GM19023 (cell line): ENCODE measurements around the gene OSBP.
A peak's percentile ranks its signal among the peaks of the same experiment; 100 is the strongest.

Experiments
- ATAC-seq: cut with Tn5 transposase; IDR thresholded peaks from one replicate; pipeline ENCODE4 v1.9.1; 2021; ENCODE audit warnings: mild to moderate bottlenecking, moderate library complexity; ENCODE audit not compliant: unreplicated experiment

The OSBP gene

GRCh38 chr11:59610289-59610688 lies 5.3 kb downstream of the OSBP start:
- ATAC-seq = no peak

DNA sequence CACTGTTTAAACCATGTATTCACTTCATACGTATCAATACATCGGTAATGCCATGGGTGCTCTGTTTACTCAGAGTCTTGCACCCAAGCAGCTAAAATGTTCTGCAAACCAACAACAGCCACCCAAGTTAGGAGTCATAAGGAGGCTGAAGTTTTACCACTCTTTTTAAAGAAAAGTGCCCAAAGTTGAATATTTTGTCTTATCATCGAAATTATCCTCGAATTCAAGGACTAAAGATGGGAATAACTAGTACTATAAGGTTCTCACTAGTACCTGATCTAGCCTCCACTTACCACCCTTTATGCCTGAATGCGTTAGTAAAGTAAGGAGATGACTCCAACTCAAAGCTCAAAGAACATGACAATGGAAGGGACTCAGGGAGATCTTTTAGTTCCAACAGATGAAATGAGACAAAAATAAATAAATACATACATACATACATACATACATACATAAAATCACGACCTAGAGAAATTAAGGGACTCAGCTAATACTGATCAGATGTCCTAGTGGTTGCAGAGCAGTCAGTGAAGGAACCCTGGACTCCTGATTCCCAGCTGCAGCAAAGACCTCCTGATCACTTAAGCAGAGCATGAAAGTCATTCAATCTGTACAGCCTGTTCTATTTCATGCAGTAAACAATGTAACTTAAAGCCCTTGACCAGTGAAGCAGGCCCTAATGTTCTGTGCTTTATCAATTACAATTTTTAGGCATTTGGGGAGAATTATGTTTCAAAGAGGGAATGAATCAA lies 7.7 kb downstream of the OSBP start:
- no peak for ATAC-seq

DNA sequence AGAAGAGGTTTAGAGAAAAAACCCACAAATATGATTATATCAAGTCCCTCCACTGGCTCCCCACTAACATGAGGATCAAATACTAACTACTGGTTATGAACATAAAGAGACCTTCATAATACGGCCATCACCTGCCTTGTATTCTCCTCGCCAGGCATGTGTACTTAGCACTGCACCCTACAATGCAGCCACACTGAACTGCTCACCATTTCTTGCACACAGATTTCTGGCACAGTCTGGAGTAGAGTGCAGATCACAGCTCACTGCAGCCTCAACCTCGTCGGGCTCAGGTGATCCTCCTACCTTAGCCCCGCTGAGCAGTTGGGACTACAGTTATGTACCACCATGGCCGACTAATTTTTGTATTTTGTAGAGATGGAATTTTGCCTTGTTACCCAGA lies 13.1 kb downstream of the OSBP start:
- no peak for ATAC-seq

GRCh38 chr11:59601788-59602187 lies 13.8 kb downstream of the OSBP start:
- no peak for ATAC-seq

GRCh38 chr11:59600636-59601035 lies 14.9 kb downstream of the OSBP start:
- no peak for ATAC-seq

GRCh38 chr11:59600234-59600633 lies 15.3 kb downstream of the OSBP start:
- ATAC-seq = no peak

GRCh38 chr11:59598961-59599360 lies 16.6 kb downstream of the OSBP start:
- ATAC-seq = no peak

GRCh38 chr11:59584294-59584693 lies 31.3 kb downstream of the OSBP start:
- ATAC-seq = no peak

- ATAC-seq = no peak
Observed at GRCh38 chr11:59582006-59582405, 33.6 kb downstream of the OSBP start.

DNA sequence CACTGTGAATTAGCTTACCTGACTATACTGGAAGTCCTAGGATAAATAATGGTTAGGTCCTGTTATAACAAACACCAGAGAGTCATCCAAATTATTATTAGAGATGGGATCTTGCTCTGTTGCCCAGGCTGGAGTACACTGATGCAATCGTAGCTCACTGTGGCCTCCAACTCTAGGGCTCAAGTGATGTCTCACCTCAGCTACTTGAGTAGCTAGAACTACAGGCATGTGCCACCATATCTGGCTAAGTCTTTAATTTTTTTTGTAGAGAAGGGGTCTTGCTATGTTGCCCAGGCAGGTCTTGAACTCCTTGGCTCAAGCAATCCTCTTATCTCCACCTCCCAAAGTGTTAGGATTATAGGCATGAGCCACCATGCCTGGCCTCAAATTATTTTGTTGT lies 37.2 kb downstream of the OSBP start:
- no peak for ATAC-seq

DNA sequence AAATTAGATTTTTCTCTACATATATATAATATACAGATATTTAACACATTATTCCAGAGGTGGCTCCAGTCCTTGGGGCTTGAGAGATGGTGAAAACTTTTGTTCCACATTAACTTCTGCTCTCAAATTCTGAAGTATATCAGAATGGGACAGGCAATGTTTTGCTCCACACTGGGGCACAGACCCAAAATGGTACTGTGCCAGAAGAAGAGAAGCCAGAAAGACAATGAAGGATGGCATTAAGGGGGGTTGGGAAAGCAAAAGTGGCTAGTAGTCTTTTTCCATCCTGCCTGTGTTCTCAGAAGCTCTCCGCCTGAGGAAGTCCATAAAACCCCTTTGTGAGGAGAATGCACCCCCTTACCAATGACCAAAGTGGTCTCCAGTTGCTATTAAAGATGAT lies 40.1 kb downstream of the OSBP start:
- ATAC-seq = no peak

DNA sequence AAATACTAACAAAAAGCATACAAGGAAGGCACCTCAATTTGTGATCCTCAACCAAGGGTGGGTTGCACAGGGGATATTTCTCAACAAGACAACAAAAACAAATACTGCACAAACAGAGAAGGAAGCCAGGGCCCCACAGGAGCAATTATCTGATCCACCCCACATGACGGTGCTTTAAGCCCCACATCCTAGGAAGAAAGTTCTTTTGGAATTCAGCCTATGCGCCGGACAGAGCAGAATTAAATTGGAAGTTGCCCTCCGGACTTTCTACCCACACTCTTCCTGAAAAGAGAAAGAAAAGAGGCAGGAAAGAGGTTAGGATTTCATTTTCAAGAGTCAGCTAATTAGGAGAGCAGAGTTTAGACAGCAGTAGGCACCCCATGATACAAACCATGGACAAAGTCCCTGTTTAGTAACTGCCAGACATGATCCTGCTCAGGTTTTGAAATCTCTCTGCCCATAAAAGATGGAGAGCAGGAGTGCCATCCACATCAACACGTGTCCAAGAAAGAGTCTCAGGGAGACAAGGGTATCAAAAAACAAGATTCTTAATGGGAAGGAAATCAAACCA lies 40.6 kb downstream of the OSBP start:
- no peak for ATAC-seq

GRCh38 chr11:59574467-59574866 lies 41.1 kb downstream of the OSBP start:
- ATAC-seq = no peak

GRCh38 chr11:59573216-59573615 lies 42.4 kb downstream of the OSBP start:
- no peak for ATAC-seq

DNA sequence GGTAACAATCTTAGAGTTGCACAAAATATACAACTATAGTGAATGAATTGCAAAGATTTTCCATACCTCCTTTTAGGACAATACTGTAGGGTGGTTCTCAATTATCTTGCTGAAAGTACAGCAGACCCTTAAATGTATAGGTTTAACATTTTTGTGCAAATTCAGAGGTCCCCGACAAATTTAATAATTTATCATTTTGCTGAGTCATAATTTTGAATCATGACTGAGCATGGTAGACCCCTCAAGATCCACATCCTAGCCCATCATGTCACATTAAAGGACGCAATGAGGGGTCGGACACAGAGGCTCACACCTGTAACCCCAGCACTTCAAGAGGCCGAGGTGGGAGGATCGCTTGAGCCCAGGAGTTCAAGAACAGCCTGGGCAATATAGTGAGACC lies 43.5 kb downstream of the OSBP start:
- no peak for ATAC-seq

GRCh38 chr11:59562292-59562691 lies 53.3 kb downstream of the OSBP start:
- no peak for ATAC-seq

DNA sequence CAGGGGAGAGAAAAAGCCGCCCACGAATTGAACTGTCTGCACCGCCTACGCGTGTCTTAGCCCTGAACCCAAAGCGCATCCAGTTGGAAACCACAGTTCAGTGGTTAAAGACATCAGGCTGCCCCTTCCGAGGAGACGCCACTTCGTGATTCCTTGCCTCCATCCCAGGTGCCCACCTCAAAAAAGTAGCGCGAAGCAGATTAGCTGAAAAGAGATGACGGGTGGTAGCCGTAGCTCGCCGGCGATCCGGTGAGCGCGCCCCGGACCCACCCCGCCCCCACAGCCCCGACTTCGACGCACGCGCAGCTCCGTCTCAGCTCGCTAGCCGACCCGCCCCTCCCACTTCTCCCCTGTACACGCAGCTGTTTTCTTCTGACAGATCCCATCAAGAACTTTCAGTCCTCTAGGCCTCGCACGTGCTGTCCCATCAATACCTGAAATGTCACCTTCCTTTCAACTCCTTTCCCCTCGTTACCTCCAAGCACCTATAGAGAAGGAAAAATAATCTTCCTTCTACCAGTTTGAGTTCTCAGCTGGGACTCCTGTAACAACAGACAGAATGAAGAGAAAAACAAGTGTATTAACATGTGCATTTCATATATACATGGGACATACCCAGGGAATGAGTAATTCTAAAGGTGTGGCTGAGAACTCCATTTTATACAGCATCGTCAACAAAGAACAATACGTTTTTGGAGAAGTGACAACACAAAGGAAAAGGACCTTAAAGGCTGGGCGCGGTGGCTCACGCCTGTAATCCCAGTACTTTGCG lies 54.7 kb downstream of the OSBP start:
- ATAC-seq = peak; percentile 51

- peak; percentile 29 for ATAC-seq
Observed at GRCh38 chr11:59560290-59560701, 55.3 kb downstream of the OSBP start.

DNA sequence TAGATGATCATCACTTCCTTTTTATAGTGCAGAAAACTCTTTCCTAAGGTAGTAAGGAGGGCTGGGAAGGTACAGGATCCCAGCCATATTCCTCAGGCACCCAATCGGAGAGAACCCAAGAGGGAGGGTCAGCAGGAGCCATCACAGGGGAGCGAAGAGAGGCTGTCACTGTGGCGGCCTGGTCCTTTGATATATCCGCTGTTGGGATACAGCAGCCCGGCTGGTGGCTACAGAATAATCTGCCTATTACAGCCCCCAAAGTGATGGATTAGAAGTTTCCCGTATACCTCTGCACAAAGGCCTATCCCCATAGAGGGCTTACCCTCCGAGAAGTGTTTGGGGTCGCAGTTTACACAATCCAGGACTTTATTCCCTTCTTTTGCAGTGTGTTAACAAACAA lies 55.7 kb downstream of the OSBP start:
- ATAC-seq = no peak

GRCh38 chr11:59558270-59558643 lies 57.3 kb downstream of the OSBP start:
- no peak for ATAC-seq

GRCh38 chr11:59556917-59557348 lies 58.6 kb downstream of the OSBP start:
- no peak for ATAC-seq
